IPS-18c (cell line): ENCODE results near the gene ACP1.
A peak's percentile ranks its signal among the peaks of the same experiment; 100 is the strongest.

Experiments
- H3K4me3 ChIP-seq: 2 replicates; pipeline ENCODE4 v1.7.0; 2013; ENCODE audit warnings: low read depth, mild to moderate bottlenecking, low read length, moderate library complexity; ENCODE audit not compliant: insufficient read depth
- H3K9me3 ChIP-seq: one replicate; pipeline ENCODE4 v1.6.1; 2013; ENCODE audit warnings: mild to moderate bottlenecking, low read length, moderate library complexity; ENCODE audit not compliant: control insufficient read depth, insufficient read depth

Gene ACP1

DNA sequence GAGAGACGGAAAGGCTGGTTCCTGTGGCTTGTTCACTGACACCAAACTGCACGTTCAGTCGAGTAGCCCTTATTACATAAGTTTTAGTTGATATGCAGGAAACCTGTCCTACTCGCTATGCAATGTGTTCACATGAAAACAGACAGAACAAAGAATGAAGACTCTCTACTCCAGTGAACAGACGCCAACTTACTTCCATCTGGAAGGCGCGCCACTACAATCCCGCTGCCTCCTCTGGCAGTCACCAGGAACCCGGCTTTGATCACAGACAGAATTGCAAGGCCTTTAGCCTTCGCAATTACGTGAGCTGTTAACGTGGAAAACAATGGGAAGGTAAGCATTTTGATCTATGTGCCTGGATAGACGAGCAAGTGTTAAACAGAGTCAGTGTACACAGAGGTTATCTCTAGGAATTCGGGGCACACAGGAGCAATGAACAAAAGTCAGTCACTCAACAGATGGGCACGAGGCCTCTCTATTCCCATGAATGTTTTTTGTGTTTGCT is 15.2 kb upstream of the ACP1 start:
- H3K9me3 ChIP-seq: no peaks in the 10 kb centered on the region

GRCh38 chr2:252001-252602 is 12.6 kb upstream of the ACP1 start:
- no peaks in the 10 kb centered on the region for H3K9me3 ChIP-seq
- H3K4me3 ChIP-seq: no peak overlapping the region

More for the DNA sequence above, 15.2 kb upstream of the ACP1 start:
- no peak overlapping the region for H3K4me3 ChIP-seq

GRCh38 chr2:253202-253638 is 11.5 kb upstream of the ACP1 start:
- H3K9me3 ChIP-seq: no peaks in the 10 kb centered on the region
- H3K4me3 ChIP-seq: no peak overlapping the region

DNA sequence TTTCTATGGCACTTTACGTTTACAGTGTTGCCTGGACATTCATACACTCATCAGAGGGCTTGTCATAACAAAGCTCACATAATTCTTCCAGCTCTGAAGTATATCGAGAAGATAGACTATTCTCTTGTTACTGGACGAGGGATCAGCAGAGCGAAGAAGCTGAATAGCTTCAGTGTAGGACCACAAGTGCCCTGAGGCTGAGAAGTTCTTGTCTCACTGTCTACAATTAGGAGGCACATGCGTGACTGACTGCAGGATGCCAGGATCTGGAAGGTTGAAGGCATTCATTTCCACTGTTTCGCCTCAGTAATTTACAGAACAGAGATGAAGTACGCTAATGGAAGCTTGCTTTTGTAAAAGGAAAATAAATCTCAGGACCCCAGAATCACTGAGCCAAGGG is 10.5 kb upstream of the ACP1 start:
- Histone ChIP-seq H3K9me3 (no peaks in the 10 kb centered on the region), H3K4me3 (no peak overlapping the region)

DNA sequence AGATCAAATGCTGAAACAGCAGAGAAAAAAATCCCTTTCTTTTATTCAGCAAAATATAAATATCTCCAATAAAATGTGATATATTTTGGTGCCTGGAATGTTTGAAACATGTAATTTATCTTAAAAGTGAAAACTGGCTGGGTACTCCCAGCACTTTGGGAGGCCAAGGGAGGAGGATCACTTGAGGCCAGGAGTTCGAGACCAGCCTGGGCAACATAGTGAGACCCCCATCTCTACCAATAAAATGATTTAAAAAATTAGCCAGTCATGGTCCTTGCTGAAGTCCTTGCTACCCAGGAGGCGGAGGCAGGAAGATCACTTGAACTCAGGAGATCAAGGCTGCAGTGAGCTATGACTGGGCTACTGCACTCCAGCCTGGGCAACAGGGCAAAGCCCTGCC is 9.6 kb upstream of the ACP1 start:
- no peaks in the 10 kb centered on the region for H3K9me3 ChIP-seq
- H3K4me3 ChIP-seq: no peak overlapping the region

DNA sequence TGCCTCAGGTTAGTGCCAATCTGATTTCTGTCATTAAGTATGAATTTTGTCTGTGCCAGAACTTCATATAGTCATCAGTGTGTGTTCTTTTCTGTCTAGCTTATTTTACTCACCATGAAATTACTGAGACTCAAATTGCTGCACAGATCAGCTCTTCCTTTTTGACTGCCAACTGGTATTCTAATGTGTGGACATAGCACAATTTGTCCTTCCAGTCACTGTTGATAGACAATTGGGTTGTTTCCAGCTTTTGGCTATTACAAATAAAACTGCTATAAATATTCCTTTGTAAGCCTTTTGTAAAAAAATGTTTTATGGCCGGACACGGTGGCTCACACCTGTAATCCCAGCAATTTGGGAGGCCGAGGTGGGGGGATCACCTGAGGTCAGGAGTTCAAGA is 8.7 kb upstream of the ACP1 start:
- no peaks in the 10 kb centered on the region for H3K9me3 ChIP-seq
- no peak overlapping the region for H3K4me3 ChIP-seq

DNA sequence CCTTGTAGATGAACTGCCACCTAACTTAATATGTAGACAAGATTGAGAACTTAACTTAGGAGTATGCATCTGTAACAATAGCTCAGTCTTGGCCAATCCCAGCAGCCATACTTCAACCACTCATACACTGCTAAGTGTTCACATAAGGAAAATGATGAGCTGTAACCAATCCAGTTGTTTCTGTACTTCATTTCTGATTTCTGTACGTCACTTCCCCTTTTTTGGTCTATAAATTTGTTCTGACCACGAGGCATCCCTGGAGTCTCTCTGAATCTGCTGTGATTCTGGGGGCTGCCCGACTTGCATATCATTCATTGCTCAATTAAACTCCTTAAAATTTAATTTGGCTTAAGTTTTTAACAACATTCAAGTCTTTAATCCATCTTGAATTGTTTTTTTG is 7.3 kb upstream of the ACP1 start:
- H3K9me3 ChIP-seq: no peaks in the 10 kb centered on the region
- no peak overlapping the region for H3K4me3 ChIP-seq

- no peak overlapping the region for H3K4me3 ChIP-seq
- H3K9me3 ChIP-seq: no peaks in the 10 kb centered on the region
Observed at GRCh38 chr2:257842-258241, 6.9 kb upstream of the ACP1 start.

DNA sequence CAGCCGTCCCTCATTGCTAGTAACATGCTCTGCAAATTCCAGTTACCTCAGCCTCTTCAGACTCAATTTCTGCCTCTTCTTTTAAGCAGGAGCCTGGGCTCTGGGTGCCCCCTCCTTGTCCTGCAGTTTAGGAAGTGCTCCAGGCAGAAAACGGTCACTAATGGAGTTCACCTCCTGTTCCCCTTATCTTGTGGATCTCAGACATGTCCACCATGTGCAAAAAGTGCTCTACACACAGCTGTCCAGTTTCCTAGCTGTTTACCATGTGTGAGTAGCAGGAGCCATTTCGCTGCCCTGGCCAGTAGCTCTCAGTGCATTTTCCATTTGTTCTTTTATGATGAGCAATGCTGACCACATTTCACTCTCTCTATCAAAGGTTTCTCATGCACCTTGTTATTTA is 5.8 kb upstream of the ACP1 start:
- H3K9me3 ChIP-seq: no peaks in the 10 kb centered on the region
- no peak overlapping the region for H3K4me3 ChIP-seq

DNA sequence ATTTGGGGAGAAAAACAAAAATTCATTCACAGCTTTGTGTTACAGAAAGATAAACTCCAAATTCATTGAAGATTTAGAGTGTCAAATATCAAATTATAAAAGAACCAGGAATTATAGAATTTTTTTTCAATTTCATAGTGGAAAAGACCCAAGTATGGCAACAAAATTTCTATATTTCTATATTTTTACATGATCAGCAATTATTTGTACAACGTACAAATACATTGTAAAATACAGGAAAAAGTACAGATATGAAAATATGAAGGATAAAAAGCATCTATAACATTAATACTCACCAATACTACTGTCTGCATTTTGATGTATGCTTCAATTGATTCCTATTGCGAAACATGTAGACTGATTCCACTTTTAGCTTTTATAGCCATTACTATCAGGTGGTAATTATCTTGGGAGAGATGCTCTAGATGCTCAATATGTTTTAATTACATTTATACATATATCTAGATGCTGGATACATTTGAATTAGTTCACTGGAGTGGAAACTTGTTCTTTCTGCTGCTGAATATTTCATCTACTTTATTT is 4.9 kb upstream of the ACP1 start:
- Histone ChIP-seq H3K9me3 (no peaks in the 10 kb centered on the region), H3K4me3 (no peak overlapping the region)

DNA sequence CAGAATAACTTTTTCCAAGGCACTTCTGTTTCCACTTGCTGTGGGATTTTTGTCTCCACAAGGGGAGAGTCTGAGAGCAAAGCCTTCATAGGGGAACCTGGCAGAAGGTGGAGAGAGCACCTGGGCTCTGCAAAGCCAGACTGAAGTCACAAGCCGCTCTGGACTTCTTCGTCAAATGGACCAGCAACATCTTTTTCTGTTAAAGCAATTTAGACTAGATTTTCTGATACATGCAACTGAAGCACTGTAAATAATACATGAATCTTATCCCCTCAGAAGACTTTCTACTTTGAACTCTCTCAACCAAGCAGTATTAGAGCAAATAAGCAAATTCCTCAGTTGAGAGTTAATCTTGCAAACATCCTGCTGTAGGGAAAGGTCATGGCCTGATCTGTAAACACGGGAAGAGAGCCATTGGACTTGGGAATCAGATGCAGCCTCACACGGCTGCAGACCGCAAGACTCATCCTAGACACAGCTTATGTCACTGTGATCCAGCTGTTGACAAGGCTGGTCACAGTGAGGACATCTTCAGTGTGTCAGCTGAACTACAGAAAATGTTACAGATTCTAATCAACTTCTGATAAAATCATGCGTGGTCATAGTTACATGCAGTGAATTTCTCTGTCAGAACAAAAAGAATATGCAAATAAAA is 4.1 kb upstream of the ACP1 start:
- Histone ChIP-seq H3K9me3 (no peaks in the 10 kb centered on the region), H3K4me3 (no peak overlapping the region)

GRCh38 chr2:262117-262516 is 2.6 kb upstream of the ACP1 start:
- Histone ChIP-seq H3K9me3 (no peaks in the 10 kb centered on the region), H3K4me3 (no peak overlapping the region)

- Histone ChIP-seq H3K9me3 (no peaks in the 10 kb centered on the region), H3K4me3 (peak overlapping the region; percentile 78)
Observed at GRCh38 chr2:263022-263738, 1.6 kb upstream of the ACP1 start.

GRCh38 chr2:263774-264492 is 814 bp upstream of the ACP1 start, which contains the start of gene SH3YL1:
SH3YL1 (minus strand) TSS chr2:264032; CDS start chr2:263984, 48 bp downstream.
- Histone ChIP-seq H3K4me3 (peak within 1 kb of the TSS; percentile 94), H3K9me3 (no peaks in the 10 kb centered on the region)

GRCh38 chr2:268323-268722 is 3.6 kb downstream of the ACP1 start:
- H3K4me3 ChIP-seq: no peak overlapping the region
- no peaks in the 10 kb centered on the region for H3K9me3 ChIP-seq

DNA sequence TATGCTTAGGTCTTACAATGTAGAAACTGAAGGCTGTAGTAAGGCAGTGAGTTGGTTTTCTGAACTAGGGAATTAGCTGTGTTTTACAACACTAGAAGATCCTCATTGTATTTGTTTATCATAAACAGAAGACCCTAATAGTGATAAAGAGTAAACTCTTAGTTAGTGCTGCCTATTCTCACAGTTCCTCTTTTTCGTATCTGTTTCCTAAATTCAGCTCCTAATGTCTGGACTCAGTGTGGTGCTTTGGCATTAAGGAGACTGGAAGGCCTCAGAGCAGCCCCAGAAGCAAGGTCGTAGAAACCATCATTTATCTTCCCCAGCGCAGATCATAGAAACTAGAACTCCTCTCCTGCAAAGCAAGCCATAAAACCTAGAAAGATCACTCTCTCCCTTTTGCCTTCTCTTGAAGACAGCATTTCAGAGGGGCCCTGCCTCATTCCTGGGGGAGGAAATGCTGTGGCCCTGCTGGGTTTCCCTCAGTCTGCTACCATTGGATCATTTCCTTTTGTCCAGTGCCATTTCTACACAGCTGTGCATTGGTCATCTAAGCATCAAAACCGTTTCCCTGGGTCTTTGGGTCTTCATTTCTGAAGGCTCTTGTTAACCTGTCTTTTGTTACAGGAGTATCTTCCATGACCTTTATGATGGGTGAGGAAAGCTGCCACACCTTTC is 4.7 kb downstream of the ACP1 start:
- H3K4me3 ChIP-seq: no peak overlapping the region
- no peaks in the 10 kb centered on the region for H3K9me3 ChIP-seq

DNA sequence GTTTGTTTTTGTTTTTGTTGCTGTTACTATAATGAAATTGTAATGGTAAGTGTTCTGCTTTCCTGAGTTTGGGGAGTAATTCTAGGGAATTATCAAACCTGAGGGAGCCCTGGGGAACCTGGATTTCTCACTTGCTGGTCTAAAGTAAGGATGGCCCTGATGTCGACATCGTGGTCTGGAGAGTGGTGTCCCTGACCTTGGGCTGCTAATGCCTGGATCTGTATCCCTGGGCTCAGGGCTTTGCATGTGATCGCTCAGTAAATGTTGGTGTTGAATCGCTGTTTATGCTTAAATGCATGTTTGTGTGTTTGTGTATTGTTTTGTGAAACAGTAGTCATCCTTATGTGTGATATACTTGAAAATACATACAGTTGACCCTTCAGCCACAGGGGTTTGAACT is 6.1 kb downstream of the ACP1 start:
- Histone ChIP-seq H3K9me3 (no peaks in the 10 kb centered on the region), H3K4me3 (no peak overlapping the region)
